Dermis microvascular lymphatic vessel endothelial cell (primary cell): ENCODE measurements around the gene STK33. TPM values are rescaled to one million over a fixed set of nuclear protein-coding genes. Genes with fewer than 3 reads are reported as not detected.

Source experiments
- DNase-seq, 2 donors: peaks; one replicate each; pipeline versions ENCODE4 v3.0.0 to v3.0.0-alpha.2; 2010; ENCODE audit warnings: low read depth in 2 of 2
- total RNA-seq: library from RNA; depleted of rRNA; stranded (reverse); fragments of >200 nt; gene quantifications from 2 replicates; pipeline ENCODE4 v1.2.1, GENCODE V29; 2014

Gene STK33
- total RNA-seq, 1 donor from 2014 or later, result 0.64 TPM

DNA sequence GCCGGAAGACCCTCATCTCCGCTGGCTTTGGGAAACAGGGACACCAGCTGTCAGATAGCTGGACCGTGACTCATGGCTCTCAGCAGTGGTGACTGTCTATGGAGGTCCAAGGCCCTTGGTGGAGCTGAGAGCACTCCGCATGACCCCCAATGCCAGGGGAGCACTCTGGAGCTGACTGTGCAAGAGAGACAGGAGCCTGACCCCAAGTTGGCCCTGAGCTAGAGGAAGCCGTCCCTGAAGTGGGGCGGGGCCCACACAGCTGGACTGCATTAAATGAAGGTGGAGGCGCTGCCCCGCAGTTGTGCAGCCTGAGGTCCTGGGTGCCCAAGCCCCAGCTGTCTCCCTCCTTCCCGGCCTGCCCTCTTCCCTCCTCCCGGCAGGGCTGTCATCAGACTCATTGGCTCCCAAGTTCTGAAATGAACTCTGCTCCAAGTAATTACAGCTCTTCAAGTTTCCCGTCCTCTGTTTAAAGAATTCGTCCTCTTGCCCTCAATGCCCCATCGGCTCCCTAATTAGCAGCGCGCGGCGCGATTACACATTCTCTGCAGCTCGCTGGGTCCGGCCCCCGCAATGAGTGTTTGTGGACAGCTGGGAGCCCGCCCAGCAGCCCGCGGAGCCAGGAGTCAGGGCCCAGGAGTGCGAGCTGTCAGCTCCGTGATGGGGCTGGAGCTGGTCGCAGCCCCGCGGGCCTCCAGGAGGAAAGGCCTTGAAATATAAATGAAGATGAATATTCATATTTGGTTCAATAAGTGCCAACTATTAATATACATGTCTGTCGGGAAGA is 237.1 kb downstream of the STK33 start:
- DNase-seq, result no peak

DNA sequence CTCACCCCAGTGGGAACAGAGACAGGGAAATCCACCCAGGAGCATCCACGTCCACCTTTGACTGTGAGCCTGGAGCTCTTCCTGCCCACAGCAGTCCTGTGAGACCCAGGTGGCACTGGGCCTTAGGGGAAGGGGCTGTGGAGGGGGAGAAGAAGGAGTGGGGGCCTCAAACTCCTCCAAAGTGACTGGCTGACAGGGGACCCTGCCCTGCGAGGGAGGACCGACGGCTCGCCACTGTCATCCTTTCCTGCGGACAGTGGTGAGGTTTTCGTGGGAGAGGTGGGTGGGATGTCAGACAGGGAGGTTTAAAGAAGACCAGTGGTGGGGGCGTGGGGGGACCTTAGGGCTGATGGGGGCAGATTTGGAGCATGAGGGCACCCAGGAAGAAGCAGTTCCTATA is 237.8 kb downstream of the STK33 start:
- DNase-seq, result no peak

DNA sequence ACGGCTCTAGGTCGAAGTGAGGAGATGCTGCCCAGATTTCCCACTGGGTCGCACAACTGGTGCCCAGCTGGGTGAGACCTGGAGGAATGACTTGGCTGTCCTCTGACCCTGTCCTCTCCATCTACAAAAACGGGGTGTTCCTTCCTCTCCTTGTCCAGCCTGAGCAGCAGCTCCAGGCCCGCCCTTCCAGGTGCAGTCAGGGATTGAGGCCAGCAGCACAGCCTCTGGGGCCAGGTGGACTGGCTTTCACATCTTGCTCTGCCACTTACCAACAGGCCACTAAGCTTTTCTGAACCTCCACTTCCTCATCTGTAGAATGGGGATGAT is 238.6 kb downstream of the STK33 start:
- DNase-seq, result no peak

DNA sequence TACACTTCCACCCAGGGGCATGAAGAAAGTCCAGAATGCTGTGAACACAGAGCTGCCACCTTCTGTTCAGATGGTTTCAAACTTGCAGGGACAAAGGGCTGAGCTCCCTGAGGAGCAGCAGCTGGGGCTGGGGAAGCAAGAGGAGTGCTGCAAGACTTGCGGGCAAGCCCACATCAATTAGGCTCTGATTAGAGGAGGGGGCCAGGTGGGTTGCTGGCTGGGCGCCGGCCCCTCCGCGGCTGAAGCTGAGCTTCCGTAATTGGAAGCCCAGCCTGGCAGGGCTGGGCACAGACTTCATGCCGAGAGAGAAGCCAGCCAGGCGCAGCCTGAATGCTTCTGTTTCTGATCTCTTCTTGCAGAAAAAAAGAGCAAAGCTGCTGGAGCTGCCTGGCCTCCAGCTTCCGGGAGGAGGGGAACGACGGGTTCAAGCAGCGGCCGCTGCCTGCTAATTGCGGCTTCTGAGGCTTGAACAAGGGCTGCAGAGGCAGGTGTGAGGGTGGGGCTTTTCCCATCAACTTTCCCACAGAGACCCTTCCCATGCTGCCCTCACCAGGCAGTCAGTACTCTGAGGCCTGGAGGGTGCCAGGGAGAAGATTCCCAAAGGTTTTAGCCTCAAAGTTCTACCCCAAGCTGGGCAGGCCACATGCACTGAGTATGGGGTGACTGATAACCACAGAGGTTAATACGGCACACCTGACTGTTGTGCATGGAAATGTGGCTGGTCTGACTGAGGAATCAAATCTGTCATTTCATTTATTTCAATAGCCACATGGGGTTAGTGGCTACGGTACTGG is 239.2 kb downstream of the STK33 start:
- DNase-seq, result no peak

DNA sequence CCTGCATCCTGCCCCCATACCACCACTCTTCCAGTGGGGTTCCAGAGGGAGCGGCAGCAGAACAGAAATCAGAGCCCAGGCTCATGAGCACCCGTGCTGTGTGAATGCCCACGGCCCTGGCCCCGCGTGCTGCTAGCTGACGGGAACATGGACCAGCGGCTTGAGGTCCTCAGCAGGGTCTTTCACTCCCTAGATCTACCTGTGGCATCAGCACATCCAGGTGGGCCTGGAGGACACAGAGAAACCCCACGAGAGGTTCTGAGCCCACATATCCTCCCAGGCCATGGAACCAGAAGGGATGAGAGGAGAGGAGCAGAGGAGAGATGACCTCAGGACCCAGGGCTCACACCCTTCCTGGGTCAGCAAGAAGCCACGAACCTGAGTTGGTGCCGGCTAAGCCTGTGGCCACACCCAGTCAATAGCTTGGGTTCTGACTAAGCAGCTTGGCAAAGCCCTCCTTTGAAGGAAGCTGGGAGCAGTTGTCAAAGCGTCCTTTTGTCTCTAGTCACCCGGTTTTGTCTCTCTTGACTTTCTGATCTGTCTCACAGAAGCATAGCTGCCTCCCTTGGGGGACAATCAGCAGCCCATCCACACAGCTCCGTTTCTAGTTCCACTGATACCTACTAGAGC is 241.0 kb downstream of the STK33 start:
- DNase-seq, result no peak

DNA sequence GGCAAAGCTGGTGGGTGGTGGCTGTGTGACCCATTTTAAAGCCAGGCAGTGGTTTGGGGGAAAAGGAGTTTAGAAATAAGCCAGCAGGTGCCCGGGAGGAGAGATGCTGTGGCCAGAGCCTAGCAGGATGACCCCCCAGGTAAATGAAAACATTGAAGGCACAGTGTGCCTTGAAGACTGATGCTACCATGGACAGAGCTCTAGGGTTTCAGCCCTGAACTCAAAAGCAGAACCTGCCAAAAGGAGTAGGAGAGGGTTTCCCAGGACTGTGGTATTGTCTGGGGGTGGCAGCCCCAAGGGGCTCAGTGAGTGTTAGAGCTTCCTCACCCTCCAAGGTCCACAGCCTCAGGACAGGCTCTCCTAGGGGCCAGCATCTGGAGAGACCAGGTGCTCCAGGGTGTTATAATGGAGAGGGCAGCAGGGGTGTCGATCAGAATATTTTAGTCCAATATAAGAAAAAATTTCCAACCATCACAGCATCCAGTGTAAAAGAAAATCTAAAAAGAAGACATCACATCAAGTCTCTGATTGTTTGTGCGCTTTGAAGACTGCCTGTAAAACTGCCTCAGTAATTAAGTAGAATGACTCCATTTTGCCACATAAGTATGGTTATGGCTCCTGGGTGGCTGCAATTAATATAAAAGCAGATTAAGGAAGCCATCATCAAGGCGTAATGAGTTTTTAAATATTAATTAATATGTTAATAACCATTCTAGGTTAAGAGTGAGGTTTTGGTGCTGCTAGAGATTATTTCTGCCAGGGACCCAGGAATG is 241.7 kb downstream of the STK33 start:
- no peak for DNase-seq

DNA sequence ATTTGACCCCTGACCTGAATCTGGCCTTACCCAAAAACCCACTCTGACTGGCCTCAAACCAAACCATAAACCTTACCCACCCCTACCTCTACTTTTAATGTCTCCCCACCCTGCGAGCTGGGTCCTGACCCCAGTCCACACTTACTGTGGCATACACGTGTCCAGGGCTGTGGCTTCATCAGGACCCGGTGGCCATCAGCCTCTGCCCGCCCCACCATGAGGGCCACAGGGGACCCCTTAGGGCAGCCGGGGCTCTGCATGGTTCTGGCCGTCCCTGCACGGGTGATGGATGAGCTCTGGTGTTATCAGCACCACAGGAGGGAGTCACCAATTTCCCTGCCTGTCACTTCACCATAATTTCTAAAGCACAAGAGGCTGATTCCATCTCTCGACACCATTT is 242.8 kb downstream of the STK33 start:
- DNase-seq, result no peak

DNA sequence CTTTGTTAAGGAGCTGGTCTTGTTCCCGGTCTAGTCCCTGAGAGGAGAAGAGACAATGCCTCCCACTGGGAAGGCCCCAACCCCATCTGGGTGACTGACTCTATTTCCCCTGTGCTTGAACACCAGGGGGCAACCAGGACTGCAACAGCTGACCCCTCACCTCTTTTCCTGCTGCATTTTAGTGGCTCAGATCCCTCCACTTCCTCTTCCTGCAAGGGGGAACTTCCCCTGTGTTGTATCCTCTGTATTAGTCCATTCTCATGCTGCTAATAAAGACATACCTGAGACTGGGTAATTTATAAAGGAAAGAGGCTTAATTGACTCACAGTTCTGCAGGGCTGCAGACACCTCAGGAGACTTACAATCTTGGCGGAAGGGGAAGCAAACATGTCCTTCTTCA is 246.1 kb downstream of the STK33 start:
- DNase-seq, result no peak

DNA sequence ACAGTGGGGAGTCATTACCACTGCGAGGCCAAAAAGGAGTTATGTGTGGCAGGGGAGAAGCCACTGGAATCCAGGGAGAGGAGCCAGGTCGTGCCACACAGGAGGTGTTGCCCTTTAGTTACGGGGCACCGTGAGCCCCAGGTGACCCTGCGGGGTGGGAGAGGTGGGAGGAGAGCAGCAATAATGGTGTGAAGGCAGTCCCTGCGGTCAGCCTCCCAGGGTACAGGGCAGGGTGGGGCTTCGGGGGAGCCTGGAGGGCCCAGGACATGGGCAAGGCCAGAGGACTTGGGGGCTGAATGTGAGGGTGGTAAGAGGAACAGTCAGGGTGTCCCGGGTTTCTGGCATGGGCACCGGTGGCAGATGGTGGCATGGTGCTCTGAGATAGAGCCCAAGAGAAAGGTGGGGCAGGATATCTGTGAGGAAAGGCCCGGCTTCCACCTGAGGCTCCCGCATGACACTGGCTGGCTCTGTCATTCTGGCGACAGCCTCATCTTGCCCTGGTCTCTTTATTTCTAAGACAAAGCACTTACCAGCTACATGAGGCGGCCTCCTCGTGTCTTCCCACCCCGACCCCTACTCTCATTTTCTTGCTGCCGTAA is 247.8 kb downstream of the STK33 start:
- no peak for DNase-seq

DNA sequence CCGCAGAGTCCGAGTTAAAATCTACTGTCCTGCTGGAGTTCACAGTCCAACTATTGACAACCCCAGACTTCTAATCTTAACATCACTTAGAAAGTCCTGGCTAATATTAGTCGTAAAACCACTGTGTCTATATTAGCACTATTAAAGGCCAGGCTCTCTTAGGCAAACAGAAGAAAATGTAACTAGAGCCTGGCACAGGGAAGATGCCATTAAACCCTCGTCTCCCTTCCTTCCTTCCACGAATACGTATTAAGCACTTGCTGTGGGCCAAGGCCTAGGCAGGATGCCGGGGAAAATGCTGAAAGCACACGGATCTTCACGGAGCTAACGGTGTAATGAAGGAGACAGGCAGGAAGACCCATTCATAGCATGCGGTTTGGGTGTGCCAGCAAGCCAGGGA is 248.8 kb downstream of the STK33 start:
- DNase-seq, result no peak

DNA sequence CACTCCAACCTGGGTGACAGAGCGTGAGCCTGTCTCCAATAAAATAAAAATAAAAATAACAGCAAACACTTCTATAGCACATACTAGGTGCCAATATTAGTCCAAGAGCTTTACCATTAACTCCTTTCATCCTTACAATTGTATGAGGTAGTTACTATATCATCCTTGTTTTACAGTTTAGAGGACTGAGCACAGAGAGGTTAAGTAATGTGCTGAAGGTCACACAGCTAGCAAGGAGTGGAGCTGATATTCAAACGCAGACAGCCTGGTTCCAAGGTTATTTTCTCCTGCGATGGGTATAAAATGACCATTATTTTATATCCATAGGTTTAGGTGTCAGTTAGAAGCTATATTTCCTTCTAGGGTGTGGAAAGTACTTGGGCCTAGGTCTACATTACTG is 249.7 kb downstream of the STK33 start:
- no peak for DNase-seq

DNA sequence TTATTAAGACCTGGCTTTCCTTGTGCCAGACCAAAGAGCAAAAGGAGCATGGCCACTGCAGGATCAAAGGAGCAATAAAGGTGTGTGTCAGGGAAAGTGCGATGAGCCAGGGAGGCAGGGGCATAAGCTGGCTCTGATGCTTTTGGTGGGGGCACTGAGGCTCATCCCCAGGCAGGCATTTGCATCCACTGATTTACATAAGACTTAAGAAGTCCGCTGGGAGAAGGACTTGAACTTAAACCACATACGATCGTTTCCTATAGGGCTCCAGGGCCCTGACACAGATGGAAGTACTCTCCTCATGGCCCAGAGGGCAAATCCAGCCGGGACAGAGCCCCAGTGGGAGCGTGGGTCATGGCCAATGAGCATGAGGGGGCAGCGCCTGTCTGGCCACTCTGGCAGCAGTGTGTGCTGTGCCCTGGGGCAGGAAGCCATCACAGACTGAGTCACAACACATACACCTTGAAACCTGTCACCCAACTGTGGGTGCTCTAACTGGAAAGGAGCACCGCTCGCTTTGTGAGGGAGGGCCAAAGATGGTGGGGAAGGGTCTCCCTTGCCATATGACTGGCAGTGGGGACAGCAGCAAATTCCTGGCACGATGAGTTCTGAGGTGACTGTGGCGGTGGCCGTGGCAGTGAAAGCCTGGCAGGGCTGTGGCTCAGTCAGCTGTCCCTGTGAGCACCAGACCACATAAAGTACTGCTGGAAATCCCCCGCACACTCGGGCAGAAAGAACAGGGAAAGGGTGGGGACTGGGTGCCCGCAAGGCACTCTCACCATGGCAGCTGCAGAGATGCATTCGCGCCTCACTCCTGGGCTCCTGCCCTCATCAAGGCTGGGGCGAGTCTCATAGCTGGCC is 251.0 kb downstream of the STK33 start:
- no peak for DNase-seq

DNA sequence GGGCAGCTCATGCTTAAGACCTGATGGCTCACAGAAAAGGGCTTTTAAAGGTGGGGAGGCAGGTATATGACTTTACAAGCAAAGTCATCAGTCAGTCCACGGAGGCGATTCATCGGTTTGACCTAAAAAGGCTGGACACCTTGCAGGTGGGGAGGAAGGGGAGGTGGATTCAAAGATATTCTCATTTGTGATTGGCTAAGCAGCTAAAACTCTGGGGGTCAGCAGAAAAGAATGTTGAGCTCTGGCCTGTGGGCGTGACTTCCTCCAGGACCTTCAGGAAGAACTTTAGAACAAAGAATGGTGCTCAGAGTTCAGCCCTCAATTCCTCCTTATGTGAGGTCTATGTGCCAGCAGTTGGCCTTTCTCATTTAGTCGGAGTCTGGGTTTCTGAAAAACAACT is 252.0 kb downstream of the STK33 start:
- no peak for DNase-seq

Other genes starting within 250 kb of the STK33 start
- 1.9 and 3.7 TPM in 2 replicates for gene TRIM66, start 88.4 kb upstream of the STK33 start, total RNA-seq
- 845 and 1,131 TPM in 2 replicates for gene RPL27A, start 88.6 kb upstream of the STK33 start, total RNA-seq